KOPT-K1 (cell line): ENCODE results near the gene DTD1.

Source experiments
- H3K27ac ChIP-seq: fragments of 200-600 bp; sonication (generic); 2 replicates; pipeline ENCODE4 v1.5.1; 2016; ENCODE audit warnings: antibody characterized with exemption, mild to moderate bottlenecking, low read depth, low read length; ENCODE audit not compliant: poor library complexity, severe bottlenecking
- H3K36me3 ChIP-seq: fragments of 200-600 bp; sonication (generic); 2 replicates; pipeline ENCODE4 v1.5.1; 2017; ENCODE audit warnings: antibody characterized with exemption, mild to moderate bottlenecking, low read length, moderate library complexity; ENCODE audit not compliant: insufficient read depth
- H3K9me3 ChIP-seq: fragments of 200-600 bp; sonication (generic); 2 replicates; pipeline ENCODE4 v1.5.1; 2017; ENCODE audit warnings: antibody characterized with exemption, low read length, mild to moderate bottlenecking; ENCODE audit not compliant: insufficient read depth, poor library complexity, severe bottlenecking

Gene DTD1

GRCh38 chr20:18587665-18588573 lies at the start of gene DTD1:
Gene DTD1 (plus strand): TSS chr20:18588054. CDS start chr20:18588073, 19 bp downstream.
- no peak within 1 kb of the TSS for H3K27ac ChIP-seq
- H3K9me3 ChIP-seq = no peaks in the 10 kb centered on the region
- no peaks in the 10 kb centered on the region for H3K36me3 ChIP-seq

- no peaks in the 10 kb centered on the region for H3K9me3 ChIP-seq
- H3K27ac ChIP-seq = no peak overlapping the region
- H3K36me3 ChIP-seq = peaks cover 81% of the 10 kb centered on the region
Observed at GRCh38 chr20:18541741-18542140, 46.1 kb upstream of the DTD1 start.

- peaks cover 84% of the 10 kb centered on the region for H3K36me3 ChIP-seq
Observed at GRCh38 chr20:18543216-18543615, 44.6 kb upstream of the DTD1 start.

GRCh38 chr20:18543932-18544331 lies 43.9 kb upstream of the DTD1 start:
- Histone ChIP-seq H3K9me3 (no peaks in the 10 kb centered on the region), H3K27ac (no peak overlapping the region), H3K36me3 (peaks cover 84% of the 10 kb centered on the region)

More at GRCh38 chr20:18543216-18543615, 44.6 kb upstream of the DTD1 start:
- H3K27ac ChIP-seq = no peak overlapping the region
- no peaks in the 10 kb centered on the region for H3K9me3 ChIP-seq

GRCh38 chr20:18545566-18545965 lies 42.3 kb upstream of the DTD1 start:
- Histone ChIP-seq H3K9me3 (no peaks in the 10 kb centered on the region), H3K36me3 (peaks cover 93% of the 10 kb centered on the region), H3K27ac (no peak overlapping the region)

- Histone ChIP-seq H3K9me3 (no peaks in the 10 kb centered on the region), H3K27ac (no peak overlapping the region), H3K36me3 (peaks cover 89% of the 10 kb centered on the region)
Observed at GRCh38 chr20:18548465-18548864, 39.4 kb upstream of the DTD1 start.

- Histone ChIP-seq H3K9me3 (no peaks in the 10 kb centered on the region), H3K27ac (no peak overlapping the region), H3K36me3 (peaks cover 90% of the 10 kb centered on the region)
Observed at GRCh38 chr20:18553746-18554145, 34.1 kb upstream of the DTD1 start.

- Histone ChIP-seq H3K27ac (peak within 1 kb of the TSS; percentile 74), H3K36me3 (peaks cover 40% of the 10 kb centered on the region), H3K9me3 (no peaks in the 10 kb centered on the region)
Observed at GRCh38 chr20:18566892-18567738, 20.7 kb upstream of the DTD1 start, which contains the start of gene SMIM26. Gene SMIM26 (plus strand): TSS chr20:18567432. CDS start chr20:18567479, 47 bp downstream.

- Histone ChIP-seq H3K27ac (peak overlapping the region; percentile 74), H3K36me3 (peaks cover 34% of the 10 kb centered on the region), H3K9me3 (no peaks in the 10 kb centered on the region)
Observed at GRCh38 chr20:18567739-18568091, 20.1 kb upstream of the DTD1 start.

GRCh38 chr20:18571009-18571408 lies 16.8 kb upstream of the DTD1 start:
- no peaks in the 10 kb centered on the region for H3K9me3 ChIP-seq
- H3K27ac ChIP-seq = no peak overlapping the region
- H3K36me3 ChIP-seq = peaks cover 30% of the 10 kb centered on the region

GRCh38 chr20:18571578-18571977 lies 16.3 kb upstream of the DTD1 start:
- H3K36me3 ChIP-seq = peaks cover 30% of the 10 kb centered on the region
- no peaks in the 10 kb centered on the region for H3K9me3 ChIP-seq
- no peak overlapping the region for H3K27ac ChIP-seq

GRCh38 chr20:18577942-18578341 lies 9.9 kb upstream of the DTD1 start:
- H3K27ac ChIP-seq = no peak overlapping the region
- H3K36me3 ChIP-seq = no peaks in the 10 kb centered on the region
- no peaks in the 10 kb centered on the region for H3K9me3 ChIP-seq

- H3K27ac ChIP-seq = no peak overlapping the region
- no peaks in the 10 kb centered on the region for H3K36me3 ChIP-seq
- H3K9me3 ChIP-seq = no peaks in the 10 kb centered on the region
Observed at GRCh38 chr20:18578581-18578980, 9.3 kb upstream of the DTD1 start.

GRCh38 chr20:18580012-18580411 lies 7.8 kb upstream of the DTD1 start:
- H3K27ac ChIP-seq = no peak overlapping the region
- no peaks in the 10 kb centered on the region for H3K9me3 ChIP-seq

GRCh38 chr20:18585134-18585533 lies 2.7 kb upstream of the DTD1 start:
- H3K9me3 ChIP-seq = no peaks in the 10 kb centered on the region
- H3K27ac ChIP-seq = no peak overlapping the region
- no peaks in the 10 kb centered on the region for H3K36me3 ChIP-seq

More at GRCh38 chr20:18580012-18580411, 7.8 kb upstream of the DTD1 start:
- H3K36me3 ChIP-seq = no peaks in the 10 kb centered on the region
